ENCODE measurements around the gene ATG4B.

The ATG4B gene

GRCh38 chr2:241668354-241668753 lies 30.9 kb downstream of the ATG4B start:
- no peak for DNase-seq

DNA sequence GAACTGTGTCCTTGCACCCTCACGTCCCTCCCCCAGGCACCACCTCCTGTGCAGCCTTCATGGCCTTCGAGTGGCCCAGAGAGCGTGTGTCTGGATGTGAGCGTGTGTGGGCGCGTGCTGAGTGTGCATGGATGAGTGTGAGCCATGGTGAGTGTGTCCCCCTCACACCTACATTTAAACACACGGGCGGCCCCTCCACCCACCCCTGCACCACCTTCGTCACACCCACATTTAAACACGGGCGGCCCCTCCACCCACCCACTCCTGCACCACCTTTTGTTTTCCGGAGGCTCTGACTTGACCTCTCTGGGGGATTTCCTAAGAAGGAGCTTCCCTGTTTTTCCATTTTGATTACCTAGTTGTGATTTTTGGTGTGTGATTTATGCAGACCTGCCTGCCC lies 31.3 kb downstream of the ATG4B start:
- no peak for DNase-seq

- DNase-seq, result no peak
Measured at GRCh38 chr2:241670333-241671110, 33.0 kb downstream of the ATG4B start.

GRCh38 chr2:241671457-241672240 lies 34.2 kb downstream of the ATG4B start:
- no peak for DNase-seq

DNA sequence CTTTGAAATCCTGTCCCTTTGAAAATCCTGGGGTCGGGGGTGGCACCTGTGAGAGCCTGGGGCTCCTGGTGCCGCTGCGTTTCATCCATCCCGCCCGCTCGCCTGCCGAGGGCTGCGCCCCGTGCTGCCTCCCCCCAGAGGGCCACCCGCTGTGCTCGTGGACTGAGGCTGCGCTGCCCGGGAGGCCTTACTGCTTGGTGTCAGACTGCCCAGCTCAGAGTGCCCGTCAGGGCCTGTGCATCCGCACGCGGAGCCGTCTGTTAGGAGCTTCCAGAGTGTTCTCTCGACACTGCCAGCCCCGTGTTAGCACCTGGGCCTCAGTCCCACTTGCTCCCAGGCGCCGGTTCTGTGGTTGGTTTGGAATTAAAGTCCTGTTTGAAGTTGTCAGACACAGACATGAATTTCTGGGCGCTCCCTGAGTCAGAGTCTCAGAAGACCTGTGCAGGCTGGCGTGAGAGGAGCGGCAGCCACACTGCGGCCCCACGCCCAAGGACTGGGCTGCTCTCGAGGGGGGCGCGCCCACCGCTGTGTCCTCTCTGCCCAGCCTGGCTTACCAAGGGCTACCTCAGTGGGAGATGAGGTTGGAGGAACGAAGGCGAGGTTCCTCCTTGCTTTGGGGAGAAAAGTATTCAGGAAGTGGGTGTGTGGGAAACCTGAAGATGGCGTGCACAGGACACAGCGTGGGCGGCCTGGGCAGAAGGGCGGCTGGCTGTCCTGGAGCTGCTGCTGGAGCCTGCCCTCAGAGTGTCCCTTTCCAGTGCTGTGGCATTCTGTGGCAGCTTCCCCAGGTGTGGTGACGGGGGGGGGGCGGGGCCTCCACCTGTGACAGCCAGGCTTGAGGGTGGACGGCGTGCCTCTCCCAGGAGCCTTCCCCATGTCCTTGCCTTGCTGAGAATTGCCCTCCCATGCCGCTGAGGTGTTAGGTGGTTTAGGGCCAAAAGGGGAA lies 35.0 kb downstream of the ATG4B start:
- no peak for DNase-seq

GRCh38 chr2:241673189-241673663 lies 35.7 kb downstream of the ATG4B start:
- DNase-seq, result no peak

DNA sequence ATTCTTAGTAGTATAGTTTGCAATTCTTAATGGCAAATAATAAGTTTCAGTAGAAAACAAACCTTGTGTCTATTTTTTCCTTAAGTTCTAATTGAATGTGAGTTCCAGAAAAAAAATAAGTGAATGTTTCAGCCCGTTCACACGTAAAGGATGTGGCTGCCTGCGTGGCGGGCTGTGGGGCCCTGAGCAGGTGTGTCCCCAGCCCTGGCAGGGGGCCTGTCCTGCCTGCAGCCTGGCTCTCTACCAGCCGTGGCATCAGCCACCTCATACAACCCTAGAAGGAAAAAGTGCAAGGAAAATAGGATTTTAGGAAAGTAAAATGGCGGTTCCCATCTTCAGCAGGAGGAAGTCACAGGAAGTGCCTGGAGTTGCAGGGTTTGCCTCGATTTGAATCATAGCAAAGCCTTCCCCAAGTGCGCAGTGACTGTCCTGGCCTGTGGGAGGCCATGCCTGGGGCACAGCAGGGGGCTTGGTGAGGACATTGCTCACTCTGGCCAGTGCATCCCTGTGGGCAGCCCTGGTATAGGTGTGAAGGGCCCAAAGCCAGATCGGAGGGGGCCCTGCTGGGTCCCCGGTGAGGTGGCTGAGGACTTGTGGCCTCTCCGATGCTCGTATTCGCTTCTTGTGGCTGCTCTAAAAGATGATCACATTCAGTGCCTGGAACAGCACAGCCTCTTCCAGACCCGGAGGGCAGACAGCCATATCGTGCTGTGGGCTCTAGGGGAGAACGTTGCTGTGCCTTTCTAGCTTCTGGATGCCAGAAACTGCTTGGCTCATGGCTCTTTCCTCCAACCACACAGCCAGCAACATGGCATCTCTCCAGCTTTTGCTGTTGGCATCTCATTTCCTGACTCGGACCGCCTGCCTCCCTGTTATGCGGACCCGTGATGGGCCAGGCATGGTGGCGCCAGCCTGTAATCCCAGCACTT lies 36.6 kb downstream of the ATG4B start:
- no peak for DNase-seq

DNA sequence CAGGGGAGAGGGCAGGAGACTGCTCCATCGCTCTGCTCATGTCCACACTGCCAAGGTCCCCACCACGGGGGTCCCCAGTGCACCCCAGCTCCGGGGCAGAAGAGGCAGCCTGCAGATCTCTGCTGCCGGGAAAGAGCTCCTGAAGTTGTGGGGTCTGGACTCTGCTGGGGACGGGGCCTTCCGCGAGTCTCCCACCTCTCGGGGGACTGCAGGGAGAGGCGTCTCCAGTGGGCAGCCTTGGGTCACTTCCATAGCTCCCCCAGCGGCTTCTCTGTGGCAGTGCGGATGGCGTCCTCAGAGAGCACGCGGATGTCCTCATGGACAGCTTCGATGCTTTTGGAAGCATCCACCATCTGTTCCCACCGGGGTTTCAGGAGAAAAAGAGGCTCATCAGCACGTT lies 38.4 kb downstream of the ATG4B start:
- DNase-seq, result no peak

DNA sequence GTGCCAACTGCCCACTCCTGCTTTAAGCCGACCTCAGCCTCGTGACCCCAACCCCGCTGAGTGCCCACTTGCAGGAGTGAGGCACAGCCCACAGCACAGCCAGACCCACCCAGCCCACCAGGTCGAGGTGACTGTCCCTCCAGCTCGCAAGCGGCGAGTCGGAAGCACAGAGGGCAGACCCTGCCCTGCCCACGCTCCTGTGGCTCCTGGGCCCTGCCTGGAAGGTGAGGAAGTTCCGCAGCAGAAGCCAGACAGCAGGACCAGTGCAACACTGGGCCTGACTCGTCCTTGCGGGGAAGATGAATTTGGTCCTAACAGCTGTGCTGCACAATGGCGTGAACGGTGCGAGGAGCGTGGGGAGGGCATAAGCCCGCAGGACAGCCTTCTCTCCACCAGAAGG lies 39.2 kb downstream of the ATG4B start:
- no peak for DNase-seq

GRCh38 chr2:241677392-241677791 lies 39.9 kb downstream of the ATG4B start:
- no peak for DNase-seq

GRCh38 chr2:241678307-241678706 lies 40.8 kb downstream of the ATG4B start:
- DNase-seq, result no peak

DNA sequence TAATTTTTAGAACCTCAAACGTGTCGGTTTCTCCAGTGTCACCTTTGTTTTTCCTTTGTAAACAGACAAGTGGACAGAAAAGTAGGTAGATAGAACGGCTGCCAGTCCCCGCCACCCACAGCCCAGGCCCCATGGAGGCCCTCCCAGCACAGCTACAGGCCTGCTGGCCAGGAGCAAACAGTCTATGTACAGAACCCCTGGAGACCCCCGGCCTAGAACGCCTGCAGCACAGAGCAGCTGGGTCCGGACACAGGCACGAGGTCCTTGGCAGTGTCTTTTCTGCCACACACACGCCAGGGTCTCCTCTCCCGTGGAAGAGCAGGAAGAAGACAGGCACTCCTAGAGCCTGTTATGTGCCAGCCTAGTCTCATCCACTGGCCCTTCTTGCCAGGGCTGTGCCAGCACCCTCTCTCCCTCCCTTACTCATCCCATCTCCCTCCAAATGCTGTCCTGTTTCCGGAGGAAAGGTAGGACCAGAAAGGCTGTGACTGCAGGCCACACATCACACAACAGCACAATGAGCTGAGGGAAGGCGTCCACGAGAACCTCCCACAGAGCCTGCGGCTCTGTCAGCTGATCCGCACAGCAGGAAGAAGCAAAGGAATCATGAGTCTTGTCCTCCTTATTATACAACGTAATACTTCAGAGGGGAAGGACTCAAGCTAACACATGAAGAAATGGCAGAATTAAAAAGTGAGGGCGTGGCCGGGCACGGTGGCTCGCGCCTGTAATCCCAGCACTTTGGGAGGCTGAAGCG lies 41.5 kb downstream of the ATG4B start:
- DNase-seq, result no peak

GRCh38 chr2:241680044-241680443 lies 42.6 kb downstream of the ATG4B start:
- DNase-seq, result no peak

GRCh38 chr2:241680827-241681599 lies 43.5 kb downstream of the ATG4B start:
- no peak for DNase-seq

DNA sequence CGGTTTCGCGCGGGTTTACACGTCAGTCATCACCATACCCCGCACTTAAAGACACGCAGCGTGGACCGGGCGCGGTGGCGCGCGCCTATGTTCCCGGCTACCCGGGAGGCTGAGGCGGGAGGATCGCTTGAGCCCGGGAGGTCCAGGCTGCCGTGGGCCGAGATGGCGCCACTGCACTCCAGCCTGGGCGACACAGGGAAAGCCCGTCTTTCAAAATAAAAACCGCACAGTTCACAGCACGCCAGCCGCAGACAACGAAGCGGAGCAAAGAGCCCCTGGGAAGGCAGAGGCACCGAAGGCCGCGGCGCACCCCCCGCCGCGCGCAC lies 48.8 kb downstream of the ATG4B start:
- no peak for DNase-seq

DNA sequence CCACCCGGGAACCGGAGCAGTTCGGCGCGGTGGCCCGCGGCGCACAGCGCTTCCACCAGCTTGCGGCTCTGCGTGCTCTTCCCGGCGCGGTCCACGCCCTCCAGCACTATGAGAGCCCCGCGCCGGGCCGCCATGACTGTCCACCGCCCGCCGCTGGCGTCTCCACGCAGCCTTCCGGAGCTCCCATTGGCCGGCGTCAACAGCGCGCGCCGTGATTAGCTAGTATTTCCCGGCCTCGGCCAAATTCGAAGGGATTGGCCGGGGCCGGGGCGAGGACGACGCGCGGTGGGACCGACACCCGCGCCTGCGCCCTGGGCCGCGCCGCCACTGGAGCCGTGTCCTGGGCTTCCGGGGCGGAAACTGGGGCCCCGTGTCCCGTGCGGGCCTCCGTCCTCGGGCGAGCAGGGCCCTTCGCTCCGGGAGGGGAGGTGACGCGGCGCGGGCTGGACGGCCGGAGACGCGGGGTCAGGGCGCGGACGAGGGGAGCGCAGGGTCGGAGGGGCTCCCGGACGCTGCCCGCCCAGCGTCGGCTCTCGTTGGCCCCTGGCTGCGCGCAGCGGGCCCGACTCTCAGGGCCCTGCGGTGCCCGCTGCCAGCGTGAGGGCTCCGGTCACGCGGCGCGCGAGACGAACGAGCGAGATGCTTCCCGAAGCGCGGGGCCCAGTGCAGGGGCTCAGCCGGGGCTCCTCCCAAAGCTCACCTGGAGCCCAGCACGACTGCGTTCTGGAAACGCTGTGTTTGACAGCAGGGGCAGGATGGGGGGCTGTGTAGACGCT lies 49.3 kb downstream of the ATG4B start, which contains the start of gene DTYMK:
Gene DTYMK (minus strand): TSS at position 166 of the 776 bp plus-strand sequence. CDS start 32 bp downstream, at position 134.
- peak; percentile 94 for DNase-seq

DNA sequence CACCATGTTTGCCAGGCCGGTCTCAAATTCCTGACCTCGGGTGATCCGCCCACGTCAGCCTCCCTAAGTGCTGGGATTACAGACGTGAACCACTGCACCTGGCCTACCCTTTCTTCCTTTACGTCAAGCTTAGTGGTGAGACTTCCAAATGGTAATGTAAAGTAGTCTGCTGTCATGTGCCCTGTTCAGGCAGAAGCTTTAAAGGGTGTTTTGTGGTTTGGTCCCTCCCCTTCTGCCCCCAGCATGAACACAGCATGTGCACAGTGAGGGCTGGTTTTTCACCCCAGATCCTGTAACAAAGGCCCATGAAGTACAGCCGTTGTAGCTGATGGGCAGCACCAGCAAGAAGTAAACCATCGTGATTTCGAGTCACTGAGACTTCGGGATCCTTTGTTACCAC lies 51.8 kb downstream of the ATG4B start:
- DNase-seq, result no peak

- DNase-seq, result no peak
Measured at GRCh38 chr2:241690202-241690717, 52.8 kb downstream of the ATG4B start.

DNA sequence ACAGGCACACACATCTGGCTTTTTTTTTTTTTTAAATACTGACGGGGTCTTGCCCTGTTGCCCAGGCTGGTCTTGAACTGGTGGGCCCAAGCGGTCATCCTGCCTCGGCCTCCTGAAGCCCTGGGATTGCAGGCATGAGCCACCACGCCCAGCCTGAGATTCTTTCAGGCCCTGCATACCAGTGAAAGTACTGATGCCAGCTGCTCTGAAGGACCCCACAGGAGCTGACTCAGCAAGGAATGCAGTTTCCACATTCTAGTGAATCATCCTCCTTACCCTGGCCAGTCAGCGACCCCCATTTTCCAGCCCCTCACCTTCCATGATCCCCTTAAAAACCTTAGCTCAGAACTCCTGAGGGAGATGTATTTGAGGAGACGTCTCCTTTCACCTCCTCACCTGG lies 55.0 kb downstream of the ATG4B start:
- DNase-seq, result no peak

Measured in activated effector memory CD4-positive, alpha-beta T cell treated with Interleukin-2 at 50 U/mL for 16 hours (primary cell).